Upper lobe of left lung (tissue), 6 donors: Measurements from ENCODE around the gene DGLUCY. TPM values are rescaled to one million over a fixed set of nuclear protein-coding genes. Genes with fewer than 3 reads are reported as not detected.
"Not testable (repeated sequence)": the region's sequence is repeated elsewhere in the genome, so short reads cannot be mapped to it uniquely, and the experiment has no call there.

Source experiments
- ATAC-seq, 2 donors: fragments of 200-7000 bp; cut with Tn5 transposase; one replicate each; pipeline ENCODE4 v1.9.1; 2022; ENCODE audit warnings: mild to moderate bottlenecking in 2 of 2, moderate library complexity in 2 of 2; ENCODE audit not compliant: low FRiP score in 2 of 2
- DNase-seq, 2 donors: peaks; one replicate each; pipeline ENCODE4 v3.0.0-alpha.2; 2019 to 2020
- H3K27ac ChIP-seq, 4 donors: fragments of 200-600 bp; sonication (generic); one replicate each; pipeline ENCODE4 v1.5.1; 2016 to 2019
- H3K27me3 ChIP-seq, 4 donors: fragments of 200-600 bp; sonication (generic); one replicate each; pipeline ENCODE4 v1.5.1; 2017 to 2019
- H3K36me3 ChIP-seq, 4 donors: fragments of 200-600 bp; sonication (generic); one replicate each; pipeline ENCODE4 v1.5.1; 2016 to 2019
- H3K4me1 ChIP-seq, 4 donors: fragments of 200-600 bp; sonication (generic); one replicate each; pipeline ENCODE4 v1.5.1; 2018 to 2019
- H3K4me3 ChIP-seq, 4 donors: fragments of 200-600 bp; sonication (generic); one replicate each; pipeline ENCODE4 v1.5.1; 2017 to 2019; ENCODE audit warnings: mild to moderate bottlenecking in 2 of 4, moderate library complexity in 1 of 4
- H3K9me3 ChIP-seq, 4 donors: fragments of 200-600 bp; sonication (generic); one replicate each; pipeline ENCODE4 v1.5.1; 2018 to 2019
- CTCF ChIP-seq, 6 experiments: fragments of 450-650 bp in 4 of 6; fragments of 200-600 bp in 2 of 6; sonication (generic) in 2 of 6; IDR thresholded peaks; one replicate each; pipeline ENCODE4 v1.5.1; 2016 to 2019; ENCODE audit warnings: antibody characterized with exemption in 6 of 6
- EP300 ChIP-seq, 4 donors: sonication (generic); formaldehyde crosslinking; IDR thresholded peaks; one replicate each; pipeline ENCODE4 v1.5.1; 2017; ENCODE audit warnings: antibody characterized with exemption in 4 of 4, control low read depth in 2 of 4
- POLR2A ChIP-seq, 4 donors: fragments of 450-650 bp; IDR thresholded peaks; one replicate each; pipeline ENCODE4 v1.5.1; 2016 to 2017; ENCODE audit warnings: antibody characterized with exemption in 4 of 4, mild to moderate bottlenecking in 2 of 4
- POLR2AphosphoS5 ChIP-seq, 2 donors: sonication (generic); formaldehyde crosslinking; IDR thresholded peaks; one replicate each; pipeline ENCODE4 v1.5.1; 2017; ENCODE audit warnings: antibody characterized with exemption in 2 of 2
- WGBS, 2 donors: methylation state at CpG; one replicate each; pipeline ENCODE4 v1.1.5; 2017 to 2018; 5-methylcytosine and 5-hydroxymethylcytosine counted together
- total RNA-seq, 6 donors: library from RNA; depleted of rRNA in 4 of 6; stranded (reverse); fragments of >200 nt in 4 of 6; gene quantifications; one replicate each; pipeline versions ENCODE4 v1.1.0 to v1.2.1, GENCODE V29; 2016 to 2021
- donor health status: DM: no; HTN: no; CAD: no; lungs with moderate emphysema.
- donor health status: DM: no; HTN: yes; CAD: no; lungs with severe emphysema.

DGLUCY gene
- total RNA-seq, 6 donors from 2014 or later: 54.7 to 141 (median 80.3) TPM

- TF ChIP-seq CTCF (IDR thresholded peaks at IDR 0.05) (no peak), POLR2AphosphoS5 (IDR thresholded peaks at IDR 0.05) (no peak), EP300 (IDR thresholded peaks at IDR 0.05) (no peak), POLR2A (IDR thresholded peaks at IDR 0.05) (no peak)
- no peaks in the 10 kb centered on the region for H3K36me3 ChIP-seq
- no peaks in the 10 kb centered on the region for H3K27me3 ChIP-seq
- peaks cover 21 to 43% (median 36%) of the 10 kb centered on the region in 4 donors for H3K4me1 ChIP-seq
- H3K27ac ChIP-seq: peak overlapping the region in 3 of 4 donors; percentile 28 to 76 (median 73)
- 75 to 77% methylated on average over 6 of the region's 6 CpGs for WGBS, 2 donors
- peak overlapping the region in 2 of 4 donors; percentile 2 to 3 for H3K4me3 ChIP-seq
- ATAC-seq (no peak), DNase-seq (no peak)
- no peaks in the 10 kb centered on the region for H3K9me3 ChIP-seq
Observed at GRCh38 chr14:91243074-91243471, 129.2 kb downstream of the DGLUCY start.

GRCh38 chr14:91244501-91244901 lies 130.6 kb downstream of the DGLUCY start, which contains the start of gene GPR68:
Gene GPR68 (minus strand): TSS chr14:91244704. CDS start chr14:91235050, 9,654 bp downstream.
- WGBS, 2 donors: 17 to 60% methylated on average over 2 to 12 of the region's 12 CpGs
- Histone ChIP-seq H3K4me3 (peak within 1 kb of the TSS in 2 of 4 donors; percentile 8 to 15), H3K27ac (peak within 1 kb of the TSS; percentile 5 to 76 (median 59)), H3K4me1 (peaks cover 23 to 47% (median 37%) of the 10 kb centered on the region in 4 donors), H3K27me3 (no peaks in the 10 kb centered on the region), H3K9me3 (no peaks in the 10 kb centered on the region), H3K36me3 (no peaks in the 10 kb centered on the region)
- TF ChIP-seq EP300 (IDR thresholded peaks at IDR 0.05) (no peak), CTCF (IDR thresholded peaks at IDR 0.05) (no peak), POLR2AphosphoS5 (IDR thresholded peaks at IDR 0.05) (no peak), POLR2A (IDR thresholded peaks at IDR 0.05) (no peak)
- peak; percentile 10 to 59 for ATAC-seq
- peak in 1 of 2 donors; percentile 74 for DNase-seq

GRCh38 chr14:91245029-91245428 lies 131.2 kb downstream of the DGLUCY start:
- 77 to 83% methylated on average over 7 to 9 of the region's 9 CpGs for WGBS, 2 donors
- no peaks in the 10 kb centered on the region for H3K9me3 ChIP-seq
- ATAC-seq (peak in 1 of 2 donors; percentile 42), DNase-seq (no peak)
- TF ChIP-seq EP300 (IDR thresholded peaks at IDR 0.05): no peak
- no peak for TF ChIP-seq POLR2A (IDR thresholded peaks at IDR 0.05)
- TF ChIP-seq POLR2AphosphoS5 (IDR thresholded peaks at IDR 0.05): peak in 1 of 2 donors; percentile 5
- TF ChIP-seq CTCF (IDR thresholded peaks at IDR 0.05): no peak
- peak overlapping the region in 2 of 4 donors; percentile 8 to 15 for H3K4me3 ChIP-seq
- no peaks in the 10 kb centered on the region for H3K27me3 ChIP-seq
- peak overlapping the region; percentile 5 to 76 (median 59) for H3K27ac ChIP-seq
- no peaks in the 10 kb centered on the region for H3K36me3 ChIP-seq
- peaks cover 29 to 52% (median 42%) of the 10 kb centered on the region in 4 donors for H3K4me1 ChIP-seq

- DNase-seq, H3K36me3 ChIP-seq, H3K27me3 ChIP-seq, H3K9me3 ChIP-seq, H3K4me3 ChIP-seq, ATAC-seq: not testable (repeated sequence)
- peak overlapping the region in 3 of 4 donors; percentile 43 to 76 (median 73) for H3K27ac ChIP-seq
- H3K4me1 ChIP-seq: peaks cover 34 to 58% (median 48%) of the 10 kb centered on the region in 4 donors
- 96 to 100% methylated on average over 5 to 8 of the region's 8 CpGs for WGBS, 2 donors
Observed at GRCh38 chr14:91245616-91246015, 131.7 kb downstream of the DGLUCY start.

GRCh38 chr14:91246051-91246852 lies 132.4 kb downstream of the DGLUCY start:
- peak in 1 of 2 donors; percentile 60 for DNase-seq
- Histone ChIP-seq H3K4me1 (peaks cover 40 to 65% (median 55%) of the 10 kb centered on the region in 4 donors), H3K4me3 (no peak overlapping the region), H3K27ac (peak overlapping the region in 1 of 4 donors; percentile 49), H3K36me3 (no peaks in the 10 kb centered on the region), H3K9me3 (no peaks in the 10 kb centered on the region), H3K27me3 (no peaks in the 10 kb centered on the region)
- ATAC-seq: no peak
- 87 to 94% methylated on average over 10 to 15 of the region's 15 CpGs for WGBS, 2 donors
- peak in 1 of 4 donors; percentile 28 for TF ChIP-seq POLR2A (IDR thresholded peaks at IDR 0.05)
- TF ChIP-seq POLR2AphosphoS5 (IDR thresholded peaks at IDR 0.05): no peak
